ENCODE measurements around the gene CALD1. TPM values are rescaled to one million over a fixed set of nuclear protein-coding genes. Genes with fewer than 3 reads are reported as not detected.

The CALD1 gene
- total and polyA plus RNA-seq, 7 donors, result 34.7 to 2,150 (median 1,069) TPM

- H3K4me1 ChIP-seq, result peaks cover 0 to 63% (median 52%) of the 10 kb centered on the region in 4 donors
- no peaks in the 10 kb centered on the region for H3K27me3 ChIP-seq
- 15 to 62% methylated on average over 2 of the region's 2 CpGs for WGBS, 2 donors
- TF ChIP-seq, protein P1, sequence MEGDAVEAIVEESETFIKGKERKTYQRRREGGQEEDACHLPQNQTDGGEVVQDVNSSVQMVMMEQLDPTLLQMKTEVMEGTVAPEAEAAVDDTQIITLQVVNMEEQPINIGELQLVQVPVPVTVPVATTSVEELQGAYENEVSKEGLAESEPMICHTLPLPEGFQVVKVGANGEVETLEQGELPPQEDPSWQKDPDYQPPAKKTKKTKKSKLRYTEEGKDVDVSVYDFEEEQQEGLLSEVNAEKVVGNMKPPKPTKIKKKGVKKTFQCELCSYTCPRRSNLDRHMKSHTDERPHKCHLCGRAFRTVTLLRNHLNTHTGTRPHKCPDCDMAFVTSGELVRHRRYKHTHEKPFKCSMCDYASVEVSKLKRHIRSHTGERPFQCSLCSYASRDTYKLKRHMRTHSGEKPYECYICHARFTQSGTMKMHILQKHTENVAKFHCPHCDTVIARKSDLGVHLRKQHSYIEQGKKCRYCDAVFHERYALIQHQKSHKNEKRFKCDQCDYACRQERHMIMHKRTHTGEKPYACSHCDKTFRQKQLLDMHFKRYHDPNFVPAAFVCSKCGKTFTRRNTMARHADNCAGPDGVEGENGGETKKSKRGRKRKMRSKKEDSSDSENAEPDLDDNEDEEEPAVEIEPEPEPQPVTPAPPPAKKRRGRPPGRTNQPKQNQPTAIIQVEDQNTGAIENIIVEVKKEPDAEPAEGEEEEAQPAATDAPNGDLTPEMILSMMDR (IDR thresholded peaks at IDR 0.05), result no peak
- TF ChIP-seq POLR2A (IDR thresholded peaks at IDR 0.05) (no peak), EP300 (IDR thresholded peaks at IDR 0.05) (no peak), POLR2AphosphoS5 (IDR thresholded peaks at IDR 0.05) (no peak)
- H3K36me3 ChIP-seq, result peaks cover 0 to 27% (median 5%) of the 10 kb centered on the region in 4 donors
- DNase-seq, result no peak
- peak overlapping the region in 3 of 4 donors; percentile 80 to 88 (median 81) for H3K27ac ChIP-seq
- H3K9me3 ChIP-seq, result no peaks in the 10 kb centered on the region
- H3K4me3 ChIP-seq, result no peak overlapping the region
- intact Hi-C loops (cut with DNase I), result no loop called here
These were observed 147.6 kb downstream of the CALD1 start for GRCh38 chr7:134927076-134927475.

- no peak for DNase-seq
- H3K36me3 ChIP-seq, result peaks cover 0 to 34% (median 5%) of the 10 kb centered on the region in 4 donors
- WGBS, 2 donors, result 89 to 97% methylated on average over 3 of the region's 3 CpGs
- H3K4me1 ChIP-seq, result peaks cover 0 to 63% (median 52%) of the 10 kb centered on the region in 4 donors
- no peak overlapping the region for H3K4me3 ChIP-seq
- H3K27me3 ChIP-seq, result no peaks in the 10 kb centered on the region
- TF ChIP-seq POLR2AphosphoS5 (IDR thresholded peaks at IDR 0.05), result no peak
- TF ChIP-seq, protein P1 (IDR thresholded peaks at IDR 0.05), result no peak
- TF ChIP-seq EP300 (IDR thresholded peaks at IDR 0.05), result no peak
- no peak for TF ChIP-seq POLR2A (IDR thresholded peaks at IDR 0.05)
- intact Hi-C loops (cut with DNase I), result no loop called here
- peak overlapping the region in 3 of 4 donors; percentile 80 to 88 (median 81) for H3K27ac ChIP-seq
- H3K9me3 ChIP-seq, result no peaks in the 10 kb centered on the region
These were observed 148.3 kb downstream of the CALD1 start for GRCh38 chr7:134927723-134928122.

GRCh38 chr7:134928554-134928953, 149.1 kb downstream of the CALD1 start:
- intact Hi-C loops (cut with DNase I), result no loop called here
- TF ChIP-seq, protein P1 (IDR thresholded peaks at IDR 0.05), result no peak
- no peak for TF ChIP-seq POLR2AphosphoS5 (IDR thresholded peaks at IDR 0.05)
- TF ChIP-seq EP300 (IDR thresholded peaks at IDR 0.05), result no peak
- TF ChIP-seq POLR2A (IDR thresholded peaks at IDR 0.05), result no peak
- DNase-seq, result no peak
- Histone ChIP-seq H3K27me3 (no peaks in the 10 kb centered on the region), H3K27ac (peak overlapping the region in 3 of 4 donors; percentile 39 to 88 (median 44)), H3K4me1 (peaks cover 0 to 63% (median 52%) of the 10 kb centered on the region in 4 donors), H3K4me3 (no peak overlapping the region), H3K9me3 (no peaks in the 10 kb centered on the region), H3K36me3 (peaks cover 0 to 40% (median 6%) of the 10 kb centered on the region in 4 donors)
- 94 to 96% methylated on average over 18 of the region's 18 CpGs for WGBS, 2 donors

DNA sequence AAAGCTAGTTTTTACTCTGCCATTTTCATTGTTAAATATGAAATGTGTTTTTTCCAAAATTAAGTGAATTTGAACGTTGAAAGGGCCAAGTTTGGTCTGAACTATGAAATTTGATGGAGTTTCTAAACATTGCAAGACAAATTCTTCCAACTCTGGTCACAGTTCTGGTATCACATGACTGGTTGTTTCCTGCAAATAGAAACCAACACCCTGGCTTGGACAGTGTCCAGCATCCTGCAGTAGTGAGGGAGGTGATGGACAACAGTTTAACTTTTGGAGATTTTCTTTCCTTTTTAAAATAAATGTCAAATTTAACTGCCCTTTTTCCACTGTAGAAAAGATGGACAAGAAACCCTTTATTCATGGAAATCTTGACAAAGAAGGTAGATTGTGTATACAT, 152.1 kb downstream of the CALD1 start:
- Histone ChIP-seq H3K27me3 (no peaks in the 10 kb centered on the region), H3K36me3 (peaks cover 7 to 70% (median 17%) of the 10 kb centered on the region in 4 donors), H3K27ac (peak overlapping the region; percentile 69 to 86 (median 84)), H3K9me3 (no peaks in the 10 kb centered on the region), H3K4me3 (no peak overlapping the region), H3K4me1 (peaks cover 0 to 68% (median 42%) of the 10 kb centered on the region in 4 donors)
- TF ChIP-seq EP300 (IDR thresholded peaks at IDR 0.05), result no peak
- TF ChIP-seq, protein P1 (IDR thresholded peaks at IDR 0.05), result no peak
- no peak for TF ChIP-seq POLR2A (IDR thresholded peaks at IDR 0.05)
- no peak for TF ChIP-seq POLR2AphosphoS5 (IDR thresholded peaks at IDR 0.05)
- intact Hi-C loops (cut with DNase I), result loop anchor here (5.0 kb wide), 1 partner anchor 39 kb away; no protein-coding TSS in a partner anchor
- 27 to 61% methylated on average over 1 of the region's 1 CpG for WGBS, 2 donors
- no peak for DNase-seq
